Activated CD8-positive, alpha-beta memory T cell treated with anti-CD3 and anti-CD28 coated beads for 36 hours (primary cell): ENCODE measurements around the gene PRPF18. TPM values are rescaled to one million over a fixed set of nuclear protein-coding genes. Genes with fewer than 3 reads are reported as not detected.

Experiments
- CTCF ChIA-PET: fragments of 350-600 bp; sonication (Branson Sonifier 250); formaldehyde crosslinking; loops from one replicate; lab custom pipeline; 2021; ENCODE audit warnings: antibody characterized with exemption; lab: Charles Lee
- POLR2A ChIA-PET: fragments of 350-600 bp; sonication (Branson Sonifier 250); formaldehyde crosslinking; loops from one replicate; lab custom pipeline; 2021; ENCODE audit warnings: antibody characterized with exemption; lab: Charles Lee
- total RNA-seq, 2 experiments: library from RNA; stranded (reverse); gene quantifications; one replicate each; pipeline ENCODE4 v1.2.3, GENCODE V29; 2021

The PRPF18 gene
- total RNA-seq, 2 experiments from 2014 or later, result 24.6 to 25.4 TPM

DNA sequence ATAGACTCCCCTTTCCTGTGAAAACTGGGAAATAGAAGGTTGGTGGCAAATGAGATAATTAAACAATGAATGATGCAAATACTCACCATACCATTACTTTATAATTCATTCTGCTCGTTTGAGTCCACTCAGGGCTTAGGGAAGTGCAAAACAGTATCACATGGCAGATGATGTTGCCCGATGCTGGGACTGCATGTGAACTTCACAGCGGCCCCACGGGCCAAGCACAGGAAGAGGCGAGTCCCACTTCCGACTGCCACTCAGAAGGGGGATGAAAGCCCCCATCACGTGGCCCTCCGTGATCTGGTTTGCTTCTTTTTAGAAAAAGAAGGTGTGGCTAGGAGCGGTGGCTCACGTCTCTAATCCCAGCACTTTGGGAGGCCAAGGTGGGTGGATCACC, 71.5 kb downstream of the PRPF18 start:
- POLR2A ChIA-PET, result no interaction called here
- CTCF ChIA-PET, result no interaction called here

DNA sequence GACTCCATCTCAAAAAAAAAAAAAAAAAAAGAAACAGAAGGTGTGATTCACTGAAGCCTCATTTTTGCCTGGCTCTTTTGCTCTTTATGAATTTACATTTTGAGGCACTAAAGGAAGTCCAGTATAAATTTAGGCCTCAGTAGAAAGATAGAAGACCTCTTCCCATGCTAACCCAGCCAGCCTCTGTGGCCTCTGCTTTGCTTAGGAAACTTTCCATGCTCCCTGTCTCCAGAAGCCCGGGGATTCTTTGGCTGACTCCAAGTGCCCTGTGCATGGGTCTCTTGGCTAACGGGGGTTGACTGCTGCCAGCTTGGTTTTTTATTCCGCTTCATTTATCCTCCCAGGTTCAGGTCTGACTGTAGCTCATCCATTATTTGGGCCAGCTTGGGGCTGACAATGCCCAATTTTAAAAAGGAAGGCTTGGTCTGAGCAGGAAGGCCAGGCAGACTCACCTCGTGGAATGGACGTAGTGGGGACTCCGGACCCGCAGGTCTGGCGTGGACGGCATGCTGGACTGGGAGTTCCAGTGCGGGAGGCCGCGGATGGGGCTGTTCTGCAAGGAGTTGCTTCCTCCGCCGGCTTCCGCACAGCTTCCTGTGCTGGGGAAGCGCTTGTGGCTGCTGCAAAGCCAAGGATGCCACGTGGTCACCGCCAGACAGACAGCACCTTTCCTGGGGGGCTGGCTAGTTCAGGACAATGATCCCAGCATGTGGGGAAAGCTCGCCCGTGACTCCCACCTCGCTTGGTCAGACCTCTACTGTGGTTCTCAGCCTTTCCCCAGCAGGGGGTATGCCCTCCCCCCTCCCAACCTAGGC, 72.3 kb downstream of the PRPF18 start:
- ChIA-PET POLR2A (interaction anchor here (1.3 kb wide), 1 partner anchor 526 kb away, joined by 3 read pairs; no protein-coding TSS in a partner anchor), CTCF (interaction anchor here (0.7 to 1.7 kb wide), 6 partner anchors 20 to 434 kb away, joined by 3 to 6 read pairs (median 4); no protein-coding TSS in a partner anchor)

DNA sequence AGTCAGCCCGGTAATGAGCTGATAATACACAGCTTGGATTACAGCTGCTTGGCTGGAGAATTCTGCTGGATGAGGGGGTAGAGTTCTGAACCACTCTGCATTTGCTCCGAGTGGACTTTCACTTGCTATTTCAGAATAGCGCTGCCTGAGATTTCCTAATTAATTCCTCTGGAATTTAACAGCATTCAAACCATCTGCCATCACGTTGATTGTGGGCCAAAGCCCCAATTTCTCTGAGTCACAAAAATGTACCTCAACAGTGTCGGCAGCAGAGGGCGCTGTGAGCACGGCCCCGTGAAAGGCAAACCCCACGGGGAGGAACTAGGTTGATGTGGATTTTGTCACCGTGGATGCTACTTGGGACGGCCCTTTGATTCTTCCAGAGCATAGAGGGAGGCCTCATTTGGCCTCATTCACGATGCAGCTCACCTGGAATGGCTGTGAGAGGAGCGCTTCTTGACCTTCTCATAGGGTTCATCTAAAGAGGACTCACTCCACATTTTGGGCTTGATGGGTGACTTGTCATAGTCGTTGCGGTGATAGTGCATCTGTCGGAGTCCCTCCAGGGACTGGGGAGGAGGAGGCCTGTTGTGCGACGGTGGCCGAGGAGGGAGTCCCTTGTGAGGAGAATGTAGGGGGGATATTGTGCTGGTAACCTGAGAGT, 73.3 kb downstream of the PRPF18 start:
- POLR2A ChIA-PET, result interaction anchor here (1.3 kb wide), 1 partner anchor 525 kb away, joined by 3 read pairs; no protein-coding TSS in a partner anchor
- CTCF ChIA-PET, result interaction anchor here (0.7 to 1.7 kb wide), 7 partner anchors 21 to 1087 kb away, joined by 3 to 6 read pairs (median 3); no protein-coding TSS in a partner anchor

GRCh38 chr10:13660551-13660920, 73.8 kb downstream of the PRPF18 start:
- ChIA-PET CTCF (interaction anchor here (1.3 to 1.7 kb wide), 2 partner anchors 21 to 116 kb away, joined by 3 to 6 read pairs; no protein-coding TSS in a partner anchor), POLR2A (no interaction called here)

- CTCF ChIA-PET, result no interaction called here
- POLR2A ChIA-PET, result no interaction called here
Observed at GRCh38 chr10:13661256-13661655, 74.5 kb downstream of the PRPF18 start.

DNA sequence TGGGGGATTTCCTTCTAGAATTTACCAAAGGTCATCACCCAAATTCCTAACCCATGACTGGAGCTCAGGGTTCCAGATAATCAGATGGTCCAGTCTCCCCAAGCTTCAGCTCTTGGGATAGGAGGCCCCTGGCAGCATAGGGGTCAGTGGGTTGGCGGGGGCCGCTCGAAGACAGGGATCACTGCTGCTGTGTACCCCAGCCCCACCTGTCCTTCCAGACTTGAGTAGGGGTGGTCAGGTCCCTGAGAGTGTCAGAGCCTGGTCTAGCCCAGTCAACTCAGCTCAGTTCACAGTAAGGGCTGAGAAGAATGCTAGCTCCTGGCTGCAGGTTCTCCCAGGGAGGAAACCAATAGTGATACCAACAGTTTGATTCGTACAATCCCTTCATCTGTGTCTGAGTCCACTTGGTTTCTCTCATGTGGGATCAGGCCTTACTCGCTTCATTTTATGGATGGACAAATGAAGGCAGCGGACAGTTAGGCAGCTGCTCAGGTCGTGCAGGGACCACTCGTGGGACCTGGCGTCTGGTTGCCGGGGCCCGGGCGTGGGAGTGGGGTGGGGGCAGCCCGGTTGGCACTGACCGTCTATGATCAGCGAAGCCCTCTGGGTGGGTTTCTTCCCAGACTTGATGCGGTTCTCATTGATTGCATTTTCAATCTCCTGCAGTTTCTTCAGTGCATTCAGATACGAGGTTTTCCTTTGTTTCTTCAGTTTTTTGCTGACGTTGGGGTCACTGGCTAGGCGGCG, 78.9 kb downstream of the PRPF18 start:
- ChIA-PET CTCF (no interaction called here), POLR2A (no interaction called here)

GRCh38 chr10:13668126-13668525, 81.4 kb downstream of the PRPF18 start:
- CTCF ChIA-PET, result no interaction called here
- POLR2A ChIA-PET, result no interaction called here

GRCh38 chr10:13669182-13669855, 82.6 kb downstream of the PRPF18 start:
- CTCF ChIA-PET, result no interaction called here
- POLR2A ChIA-PET, result no interaction called here

DNA sequence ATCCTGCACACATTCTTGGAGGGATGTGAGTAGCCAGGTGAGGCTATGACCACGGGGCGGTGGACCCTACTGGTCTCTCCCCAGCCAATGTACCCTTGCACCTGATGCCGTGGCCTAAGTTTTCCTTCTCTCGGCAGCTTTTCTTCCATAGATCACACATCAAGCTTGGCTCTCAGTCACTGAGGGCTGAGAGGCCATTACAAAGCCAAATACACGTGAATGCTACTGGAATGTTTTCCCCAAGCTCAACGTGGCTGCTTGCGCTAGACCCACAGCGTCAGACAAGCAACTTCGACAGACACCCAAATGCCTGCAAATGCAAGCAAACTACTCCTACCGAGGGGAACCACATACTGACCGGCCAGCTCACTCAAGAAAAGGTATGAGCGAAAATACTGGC, 83.1 kb downstream of the PRPF18 start:
- POLR2A ChIA-PET, result no interaction called here
- CTCF ChIA-PET, result no interaction called here

DNA sequence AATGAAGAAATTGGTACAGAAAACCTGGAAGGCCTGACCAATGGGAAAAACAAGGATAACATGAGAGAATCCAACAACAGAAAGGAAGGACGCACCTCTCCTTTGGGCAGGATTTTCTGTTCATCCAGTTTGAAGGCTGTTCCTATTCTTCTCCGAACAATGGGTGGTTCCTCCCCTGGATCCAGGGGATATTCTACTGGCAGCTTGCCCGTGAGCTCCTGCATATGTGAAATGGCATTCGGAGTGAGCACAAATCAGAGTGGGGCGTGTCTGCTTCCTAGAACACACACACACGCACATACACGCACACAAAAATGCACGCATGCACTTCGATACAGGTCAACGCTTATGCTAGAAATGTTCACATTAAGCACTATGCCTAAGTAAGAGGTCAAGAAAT, 83.5 kb downstream of the PRPF18 start:
- ChIA-PET CTCF (no interaction called here), POLR2A (no interaction called here)

GRCh38 chr10:13671904-13672303, 85.1 kb downstream of the PRPF18 start:
- ChIA-PET POLR2A (no interaction called here), CTCF (no interaction called here)

DNA sequence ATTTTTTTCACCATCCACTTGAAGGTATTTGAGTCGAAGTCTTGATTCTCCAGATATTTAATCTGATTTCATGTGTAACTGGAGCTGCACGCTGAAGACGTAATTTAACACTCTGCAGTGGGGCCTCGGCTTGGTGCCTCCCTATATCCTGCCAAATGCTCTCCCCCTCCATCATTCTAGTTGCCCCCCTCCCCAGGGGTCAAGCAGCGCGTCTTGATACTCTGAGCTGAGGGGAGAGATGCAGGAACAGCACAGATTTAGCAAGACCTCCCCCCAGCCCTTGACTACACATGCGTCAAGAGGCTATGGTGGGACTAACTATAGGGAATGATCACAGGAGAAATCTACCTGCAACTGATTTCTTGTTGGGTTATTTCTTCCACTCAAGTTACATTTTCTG, 85.8 kb downstream of the PRPF18 start:
- ChIA-PET CTCF (no interaction called here), POLR2A (no interaction called here)

DNA sequence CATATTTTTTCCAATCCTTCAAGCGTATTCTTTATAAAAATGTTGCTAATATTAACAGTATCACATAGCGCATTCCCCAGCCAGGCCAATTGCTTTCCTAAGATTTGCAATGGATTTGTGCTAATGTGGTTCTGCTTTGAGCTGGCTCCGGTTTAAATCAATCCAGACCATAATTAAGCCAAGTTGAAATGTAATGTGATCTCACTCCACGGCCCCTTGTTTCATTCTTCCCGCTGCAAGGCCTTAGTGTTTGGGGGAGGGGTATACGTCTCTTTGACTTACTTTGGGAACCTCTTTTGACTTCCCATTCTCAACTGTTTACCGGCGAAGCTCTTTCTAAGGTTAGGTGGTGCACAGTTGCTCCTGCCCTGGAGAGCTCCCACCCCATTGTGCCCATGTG, 86.4 kb downstream of the PRPF18 start:
- CTCF ChIA-PET, result no interaction called here
- POLR2A ChIA-PET, result no interaction called here

- CTCF ChIA-PET, result no interaction called here
- POLR2A ChIA-PET, result no interaction called here
Observed at GRCh38 chr10:13674645-13675588, 88.2 kb downstream of the PRPF18 start.

- ChIA-PET CTCF (interaction anchor here (0.6 kb wide), 1 partner anchor 21 kb away, joined by 3 read pairs; no protein-coding TSS in a partner anchor), POLR2A (no interaction called here)
Observed at GRCh38 chr10:13678101-13678843, 91.5 kb downstream of the PRPF18 start.
